ENCODE results near the gene ADGRV1. TPM values are rescaled to one million over a fixed set of nuclear protein-coding genes. Genes with fewer than 3 reads are reported as not detected.

Gene ADGRV1
- total and polyA plus RNA-seq, 8 donors: 12.5 to 36.4 (median 16.9) TPM

GRCh38 chr5:91139572-91140200 is 581.1 kb downstream of the ADGRV1 start:
- Histone ChIP-seq H3K36me3 (no peaks in the 10 kb centered on the region), H3K9me3 (no peaks in the 10 kb centered on the region), H3K4me1 (peaks cover 0 to 40% of the 10 kb centered on the region in 2 donors), H3K27me3 (no peaks in the 10 kb centered on the region), H3K4me3 (no peak overlapping the region), H3K27ac (peak overlapping the region; percentile 3 to 53)
- intact Hi-C loops (cut with DNase I): no loop called here
- TF ChIP-seq CTCF (IDR thresholded peaks at IDR 0.05): no peak
- ATAC-seq (peak; percentile 63), DNase-seq (peak in 2 of 4 donors; percentile 46 to 71)

GRCh38 chr5:91140657-91141056 is 582.1 kb downstream of the ADGRV1 start:
- no peaks in the 10 kb centered on the region for H3K27me3 ChIP-seq
- no peaks in the 10 kb centered on the region for H3K36me3 ChIP-seq
- peaks cover 0 to under 1% of the 10 kb centered on the region in 2 donors for H3K9me3 ChIP-seq
- H3K27ac ChIP-seq: no peak overlapping the region
- peaks cover 2 to 50% of the 10 kb centered on the region in 2 donors for H3K4me1 ChIP-seq
- intact Hi-C loops (cut with DNase I): no loop called here
- ATAC-seq (no peak), DNase-seq (no peak)
- no peak overlapping the region for H3K4me3 ChIP-seq
- no peak for TF ChIP-seq CTCF (IDR thresholded peaks at IDR 0.05)

GRCh38 chr5:91141642-91142041 is 583.0 kb downstream of the ADGRV1 start:
- Histone ChIP-seq H3K9me3 (peaks cover 0 to 4% of the 10 kb centered on the region in 2 donors), H3K36me3 (no peaks in the 10 kb centered on the region), H3K4me3 (no peak overlapping the region), H3K4me1 (peaks cover 8 to 60% of the 10 kb centered on the region in 2 donors), H3K27me3 (no peaks in the 10 kb centered on the region), H3K27ac (peak overlapping the region in 1 of 2 donors; percentile 20)
- intact Hi-C loops (cut with DNase I): no loop called here
- ATAC-seq: no peak
- no peak for DNase-seq
- no peak for TF ChIP-seq CTCF (IDR thresholded peaks at IDR 0.05)

DNA sequence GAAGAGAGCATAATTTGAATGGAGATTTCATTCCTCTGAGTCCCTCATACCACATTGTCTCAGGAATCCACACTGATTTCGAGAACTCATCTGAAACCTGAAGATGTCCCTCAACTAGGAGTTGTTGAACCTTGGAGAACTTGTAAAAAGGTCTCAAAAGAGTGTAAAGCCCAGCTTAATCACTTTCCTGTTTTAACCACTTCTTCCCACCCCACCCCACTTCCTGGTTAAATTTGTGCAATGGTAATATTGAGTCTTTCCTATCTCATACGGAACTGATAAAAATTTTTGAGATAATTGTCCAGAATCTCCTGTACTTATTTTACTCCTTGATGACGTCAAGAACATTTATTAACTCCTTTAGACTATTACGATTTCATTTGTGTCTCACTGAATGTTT is 583.8 kb downstream of the ADGRV1 start:
- no peak for TF ChIP-seq CTCF (IDR thresholded peaks at IDR 0.05)
- Histone ChIP-seq H3K36me3 (no peaks in the 10 kb centered on the region), H3K27ac (peak overlapping the region in 1 of 2 donors; percentile 20), H3K4me1 (peaks cover 8 to 64% of the 10 kb centered on the region in 2 donors), H3K4me3 (no peak overlapping the region), H3K9me3 (peaks cover 0 to 4% of the 10 kb centered on the region in 2 donors), H3K27me3 (no peaks in the 10 kb centered on the region)
- ATAC-seq: no peak
- intact Hi-C loops (cut with DNase I): no loop called here
- DNase-seq: no peak

GRCh38 chr5:91142819-91143218 is 584.2 kb downstream of the ADGRV1 start:
- Histone ChIP-seq H3K27ac (peak overlapping the region in 1 of 2 donors; percentile 20), H3K4me1 (peaks cover 8 to 64% of the 10 kb centered on the region in 2 donors), H3K9me3 (peaks cover 0 to 4% of the 10 kb centered on the region in 2 donors), H3K36me3 (no peaks in the 10 kb centered on the region), H3K4me3 (no peak overlapping the region), H3K27me3 (no peaks in the 10 kb centered on the region)
- DNase-seq (no peak), ATAC-seq (no peak)
- no peak for TF ChIP-seq CTCF (IDR thresholded peaks at IDR 0.05)
- intact Hi-C loops (cut with DNase I): no loop called here
